Astrocyte (in vitro differentiated cells and primary cell): ENCODE measurements around the gene SUN3.

Source experiments
- CTCF ChIP-seq: IDR thresholded peaks from 2 replicates; pipeline ENCODE4 v1.5.1; 2011; ENCODE audit warnings: low read depth, mild to moderate bottlenecking, inconsistent platforms, low read length, moderate library complexity; ENCODE audit not compliant: insufficient read depth
- EZH2 ChIP-seq: IDR thresholded peaks from 2 replicates; pipeline ENCODE4 v1.6.1; 2012; ENCODE audit warnings: mild to moderate bottlenecking, low read length, inconsistent platforms; ENCODE audit not compliant: insufficient read depth

- TF ChIP-seq CTCF (no peak), EZH2 (no peak)
Observed at GRCh38 chr7:48046458-48046857, 17.6 kb upstream of the SUN3 start.
